Measurements from ENCODE around the gene CETN1.

- TF ChIP-seq, protein P1, sequence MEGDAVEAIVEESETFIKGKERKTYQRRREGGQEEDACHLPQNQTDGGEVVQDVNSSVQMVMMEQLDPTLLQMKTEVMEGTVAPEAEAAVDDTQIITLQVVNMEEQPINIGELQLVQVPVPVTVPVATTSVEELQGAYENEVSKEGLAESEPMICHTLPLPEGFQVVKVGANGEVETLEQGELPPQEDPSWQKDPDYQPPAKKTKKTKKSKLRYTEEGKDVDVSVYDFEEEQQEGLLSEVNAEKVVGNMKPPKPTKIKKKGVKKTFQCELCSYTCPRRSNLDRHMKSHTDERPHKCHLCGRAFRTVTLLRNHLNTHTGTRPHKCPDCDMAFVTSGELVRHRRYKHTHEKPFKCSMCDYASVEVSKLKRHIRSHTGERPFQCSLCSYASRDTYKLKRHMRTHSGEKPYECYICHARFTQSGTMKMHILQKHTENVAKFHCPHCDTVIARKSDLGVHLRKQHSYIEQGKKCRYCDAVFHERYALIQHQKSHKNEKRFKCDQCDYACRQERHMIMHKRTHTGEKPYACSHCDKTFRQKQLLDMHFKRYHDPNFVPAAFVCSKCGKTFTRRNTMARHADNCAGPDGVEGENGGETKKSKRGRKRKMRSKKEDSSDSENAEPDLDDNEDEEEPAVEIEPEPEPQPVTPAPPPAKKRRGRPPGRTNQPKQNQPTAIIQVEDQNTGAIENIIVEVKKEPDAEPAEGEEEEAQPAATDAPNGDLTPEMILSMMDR (IDR thresholded peaks at IDR 0.05), result no peak
- TF ChIP-seq EZH2 (IDR thresholded peaks at IDR 0.05; ENCODE audit: borderline replicate concordance, insufficient read depth, low read depth, low read length, poor library complexity, severe bottlenecking), result no peak
These were observed 49.3 kb downstream of the CETN1 start for GRCh38 chr18:629269-630150.
